ENCODE data around the gene QRFP. TPM values are rescaled to one million over a fixed set of nuclear protein-coding genes. Genes with fewer than 3 reads are reported as not detected.

QRFP gene, protein sequence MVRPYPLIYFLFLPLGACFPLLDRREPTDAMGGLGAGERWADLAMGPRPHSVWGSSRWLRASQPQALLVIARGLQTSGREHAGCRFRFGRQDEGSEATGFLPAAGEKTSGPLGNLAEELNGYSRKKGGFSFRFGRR
- total RNA-seq (2021; ENCODE audit: unreplicated experiment): not detected
- 0.51 and 0.60 TPM in 2 replicates for polyA plus RNA-seq (2012)
- Bru-seq, nascent RNA: not detected
- percentile 12 among the genes with signal in this experiment for BruChase-seq, experiment 1, labeled RNA remaining after a 6-hour chase
- percentile 12 among the genes with signal in this experiment for BruChase-seq, experiment 2, labeled RNA remaining after a 2-hour chase
- long read RNA-seq: 0 reads

DNA sequence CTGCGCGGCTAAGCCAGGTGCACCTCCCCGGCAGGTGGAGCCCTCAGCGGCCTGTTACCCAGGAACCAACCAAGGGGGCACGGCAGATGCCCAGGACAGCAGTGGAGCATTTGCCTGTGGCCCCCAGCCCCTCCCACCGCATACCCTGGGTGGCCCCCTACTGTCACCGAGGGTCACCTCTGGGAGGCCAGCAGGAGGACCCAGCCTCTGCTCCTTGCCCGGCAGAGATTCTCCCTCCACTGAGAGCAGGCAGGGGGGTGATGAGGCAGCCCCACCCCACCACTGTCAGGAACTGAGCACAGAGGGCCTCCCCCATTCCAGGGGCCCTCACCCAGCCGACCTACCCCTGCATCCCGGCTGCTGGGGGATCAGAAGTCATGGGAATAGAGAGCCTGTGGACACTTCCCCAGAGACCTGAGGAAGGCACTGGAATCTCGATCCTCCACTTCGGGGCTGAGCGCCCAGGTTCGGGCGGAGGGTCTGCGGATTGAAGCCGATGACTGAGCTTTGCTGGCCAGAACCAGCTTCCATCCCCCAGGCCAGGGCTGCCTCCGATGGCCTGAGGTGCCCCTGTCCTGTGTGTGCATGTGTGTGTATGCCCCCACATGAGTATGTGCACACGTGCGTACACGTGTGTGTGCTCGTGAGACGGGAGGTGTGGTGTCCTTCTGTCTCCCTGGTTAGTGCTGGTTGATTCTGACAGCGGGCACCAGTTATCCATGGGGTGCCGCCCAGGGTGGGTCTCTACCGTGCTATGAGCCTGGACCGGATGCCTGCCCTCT, at the start of gene QRFP:
TSS of gene QRFP (minus strand) at position 580 of the 782 bp plus-strand sequence. CDS start 2,974 bp downstream, outside the sequence.
- ChIA-PET RAD21 (ENCODE audit: low non-redundant PET in 1 of 2, low total read pairs in 2 of 2, uncharacterized antibody in 2 of 2, unreplicated experiment in 2 of 2) (no interaction called here), CTCF (no interaction called here), POLR2A (no interaction called here)
- Histone ChIP-seq H3K4me3 (replicated peaks in 1 of 2; ENCODE audit: low read depth in 1 of 2, low read length in 2 of 2) (no peak within 1 kb of the TSS), H3K4me1 (ENCODE audit: control insufficient read depth in 1 of 2, insufficient read depth in 2 of 2, low read length in 2 of 2) (no peaks in the 10 kb centered on the region), H2AFZ (ENCODE audit: low read depth, low read length, poor library complexity, severe bottlenecking) (no peak within 1 kb of the TSS), H4K20me1 (ENCODE audit: insufficient read depth) (no peaks in the 10 kb centered on the region), H3K79me2 (ENCODE audit: insufficient read depth, low read length) (no peaks in the 10 kb centered on the region), H3K9me3 (ENCODE audit: control insufficient read depth in 1 of 2, insufficient read depth in 1 of 2, low read depth in 1 of 2, low read length in 2 of 2) (no peaks in the 10 kb centered on the region), H3K4me2 (ENCODE audit: low read length) (no peak within 1 kb of the TSS), H3K9ac (ENCODE audit: low read length) (no peak within 1 kb of the TSS), H3K27me3 (ENCODE audit: insufficient read depth, low read length) (no peaks in the 10 kb centered on the region), H3K36me3 (ENCODE audit: control insufficient read depth in 1 of 2, insufficient read depth in 2 of 2, low read length in 2 of 2) (no peaks in the 10 kb centered on the region), H3K9me2 (ENCODE audit: insufficient read depth) (no peaks in the 10 kb centered on the region), H3K27ac (ENCODE audit: low read depth, low read length) (no peak within 1 kb of the TSS)
- TF ChIP-seq, protein P1, sequence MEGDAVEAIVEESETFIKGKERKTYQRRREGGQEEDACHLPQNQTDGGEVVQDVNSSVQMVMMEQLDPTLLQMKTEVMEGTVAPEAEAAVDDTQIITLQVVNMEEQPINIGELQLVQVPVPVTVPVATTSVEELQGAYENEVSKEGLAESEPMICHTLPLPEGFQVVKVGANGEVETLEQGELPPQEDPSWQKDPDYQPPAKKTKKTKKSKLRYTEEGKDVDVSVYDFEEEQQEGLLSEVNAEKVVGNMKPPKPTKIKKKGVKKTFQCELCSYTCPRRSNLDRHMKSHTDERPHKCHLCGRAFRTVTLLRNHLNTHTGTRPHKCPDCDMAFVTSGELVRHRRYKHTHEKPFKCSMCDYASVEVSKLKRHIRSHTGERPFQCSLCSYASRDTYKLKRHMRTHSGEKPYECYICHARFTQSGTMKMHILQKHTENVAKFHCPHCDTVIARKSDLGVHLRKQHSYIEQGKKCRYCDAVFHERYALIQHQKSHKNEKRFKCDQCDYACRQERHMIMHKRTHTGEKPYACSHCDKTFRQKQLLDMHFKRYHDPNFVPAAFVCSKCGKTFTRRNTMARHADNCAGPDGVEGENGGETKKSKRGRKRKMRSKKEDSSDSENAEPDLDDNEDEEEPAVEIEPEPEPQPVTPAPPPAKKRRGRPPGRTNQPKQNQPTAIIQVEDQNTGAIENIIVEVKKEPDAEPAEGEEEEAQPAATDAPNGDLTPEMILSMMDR (IDR thresholded peaks at IDR 0.05 in 2 of 3, conservative IDR thresholded peaks at IDR 0.05 in 1 of 3; ENCODE audit: borderline replicate concordance in 1 of 3, insufficient read depth in 1 of 3, low read depth in 2 of 3, low read length in 2 of 3): 0 out of 6 replicates have a peak, but pooled peaks of 2 of the 3 experiments have one; percentile 7 to 16
- TF ChIP-seq SIN3A (IDR thresholded peaks at IDR 0.05; ENCODE audit: low read depth) (no peak), ATF3 (IDR thresholded peaks at IDR 0.05) (no peak), TCF7L2 (IDR thresholded peaks at IDR 0.05; ENCODE audit: borderline replicate concordance, extremely low read depth, insufficient read depth, insufficient read length) (no peak)
- no peak for DNase-seq (ENCODE audit: low read depth, low spot score)
- no TSS peak for BruUV-seq (replicated peaks)
- intact Hi-C loops (cut with micrococcal nuclease): no loop called here
- ATAC-seq: peak; percentile 25; the same call in 1 of the 2 replicates
